HG03457 (cell line): Measurements from ENCODE around the gene SHC2.
"Not testable (repeated sequence)": the region's sequence is repeated elsewhere in the genome, so short reads cannot be mapped to it uniquely, and the experiment has no call there.

Experiments
- ATAC-seq: cut with Tn5 transposase; IDR thresholded peaks from one replicate; pipeline ENCODE4 v1.9.1; 2021; ENCODE audit warnings: moderate number of reproducible peaks; ENCODE audit not compliant: unreplicated experiment

SHC2 gene

DNA sequence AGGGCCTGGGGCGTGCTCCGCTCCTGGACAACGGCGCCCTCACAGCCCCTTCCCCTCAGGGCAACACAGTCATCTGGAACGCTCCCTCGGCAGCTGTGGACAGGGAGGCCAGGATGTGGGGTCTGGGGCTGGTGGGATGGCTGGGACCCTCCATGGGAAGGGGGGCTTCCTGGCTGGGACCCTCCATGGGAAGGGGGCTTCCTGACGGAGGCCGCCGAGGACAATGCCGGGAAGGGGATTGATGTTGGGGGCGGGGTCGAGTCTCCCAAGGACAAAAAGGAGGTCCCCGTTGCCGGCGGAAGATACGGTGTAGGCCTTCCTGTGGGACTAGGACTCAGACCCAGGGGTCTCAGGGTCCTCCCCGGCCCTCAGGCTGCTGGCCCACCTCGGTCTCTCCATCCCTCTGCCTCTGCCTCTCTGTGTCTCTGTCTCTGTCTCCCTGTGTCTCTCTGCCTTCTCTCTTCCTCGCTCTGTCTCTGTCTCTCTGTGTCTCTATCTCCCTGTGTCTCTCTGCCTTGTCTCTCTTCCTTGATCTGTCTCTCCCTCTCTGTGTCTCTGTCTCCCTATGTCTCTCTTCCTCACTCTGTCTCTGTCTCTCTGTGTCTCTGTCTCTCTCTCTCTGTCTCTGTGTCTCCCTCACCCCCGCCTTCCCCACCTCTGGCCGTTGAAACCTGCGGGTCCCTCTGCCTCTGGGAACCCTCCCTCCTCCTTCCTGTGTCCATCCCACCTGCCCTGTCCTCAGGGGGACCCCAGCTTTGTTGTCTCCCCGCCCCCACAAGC, 32.7 kb upstream of the SHC2 start:
- ATAC-seq, result no peak

DNA sequence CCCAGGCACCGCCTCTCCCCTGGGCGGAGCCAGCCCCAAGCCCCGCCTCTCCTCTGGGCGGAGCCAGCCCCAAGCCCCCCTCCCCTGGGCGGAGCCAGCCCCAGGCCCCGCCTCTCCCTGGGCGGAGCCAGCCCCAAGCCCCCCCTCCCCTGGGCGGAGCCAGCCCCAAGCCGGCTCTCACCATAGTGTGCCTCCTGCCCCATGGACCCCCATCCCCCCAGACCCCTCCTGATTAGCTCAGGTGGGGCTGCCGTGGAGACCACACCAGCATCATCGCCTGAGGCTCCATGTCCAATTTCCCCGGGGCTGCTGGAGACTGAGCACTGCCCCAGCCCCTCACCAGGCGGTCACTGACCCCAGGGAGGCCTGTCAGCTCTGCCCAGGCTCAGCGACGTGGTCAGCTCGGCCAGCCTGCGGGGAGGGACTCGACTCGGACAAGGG, 31.3 kb upstream of the SHC2 start:
- no peak for ATAC-seq

DNA sequence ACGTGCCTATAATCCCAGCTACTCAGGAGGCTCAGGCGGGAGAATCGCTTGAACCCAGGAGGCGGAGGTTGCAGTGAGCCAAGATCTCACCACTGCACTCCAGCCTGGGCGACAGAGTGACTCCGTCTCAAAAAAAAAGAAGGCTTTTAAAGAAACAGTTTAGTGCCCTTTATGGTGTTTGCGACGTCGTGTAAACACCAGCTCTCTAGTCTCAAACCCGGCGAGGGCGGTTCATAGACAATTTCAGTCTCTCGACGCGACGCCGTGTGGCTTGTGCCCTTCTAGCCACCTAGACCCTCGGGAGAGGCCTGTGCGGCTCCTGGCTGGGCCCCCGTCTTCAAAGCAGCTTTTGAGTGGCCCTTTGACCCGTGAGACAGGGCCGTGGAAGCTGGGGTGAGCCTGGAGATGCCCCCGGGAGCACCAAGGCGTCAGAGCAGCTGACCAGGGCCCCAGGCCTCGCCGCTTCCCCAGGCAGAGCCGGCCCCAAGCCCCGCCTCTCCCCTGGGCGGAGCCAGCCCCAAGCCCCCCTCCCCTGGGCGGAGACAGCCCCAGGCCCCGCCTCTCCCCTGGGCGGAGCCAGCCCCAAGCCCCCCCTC, 30.4 kb upstream of the SHC2 start:
- no peak for ATAC-seq

DNA sequence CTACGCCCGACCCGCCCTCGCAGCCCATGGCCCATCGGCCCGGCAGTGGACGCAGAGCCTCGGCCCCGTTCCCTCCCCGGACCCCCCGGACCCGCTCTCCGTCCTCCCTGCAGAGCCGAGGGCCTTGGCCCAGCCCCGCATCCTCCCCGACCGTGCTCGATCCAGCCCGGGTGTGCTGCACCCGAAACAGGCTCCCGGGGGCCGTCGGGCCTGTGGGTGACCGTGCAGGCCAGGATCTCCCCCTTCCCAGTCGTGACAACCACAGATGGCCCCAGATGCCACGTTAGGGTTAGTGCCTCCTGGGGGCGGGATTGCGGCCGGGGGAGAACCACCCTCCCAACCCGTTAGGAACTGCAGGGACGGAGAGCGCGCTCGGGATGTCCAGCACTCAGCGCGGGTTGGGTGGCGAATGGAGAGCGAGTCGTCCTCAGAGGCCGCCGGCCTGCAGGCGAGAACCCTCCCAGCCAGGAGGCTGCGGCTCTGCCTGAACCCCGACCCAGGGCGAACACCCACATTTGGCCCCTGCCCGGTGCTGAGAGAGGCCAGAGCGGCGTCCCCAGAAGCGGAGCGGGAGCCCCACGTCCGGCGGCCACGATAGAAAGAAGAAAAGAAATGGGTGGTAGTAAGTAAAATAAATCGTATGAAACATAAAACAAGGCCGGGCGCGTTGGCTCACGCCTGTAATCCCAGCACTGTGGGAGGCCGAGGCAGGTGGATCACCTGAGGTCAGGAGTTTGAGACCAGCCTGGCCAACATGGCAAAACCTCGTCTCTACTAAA, 28.8 kb upstream of the SHC2 start:
- no peak for ATAC-seq

GRCh38 chr19:488505-489417, 27.9 kb upstream of the SHC2 start:
- peak; percentile 49 for ATAC-seq

DNA sequence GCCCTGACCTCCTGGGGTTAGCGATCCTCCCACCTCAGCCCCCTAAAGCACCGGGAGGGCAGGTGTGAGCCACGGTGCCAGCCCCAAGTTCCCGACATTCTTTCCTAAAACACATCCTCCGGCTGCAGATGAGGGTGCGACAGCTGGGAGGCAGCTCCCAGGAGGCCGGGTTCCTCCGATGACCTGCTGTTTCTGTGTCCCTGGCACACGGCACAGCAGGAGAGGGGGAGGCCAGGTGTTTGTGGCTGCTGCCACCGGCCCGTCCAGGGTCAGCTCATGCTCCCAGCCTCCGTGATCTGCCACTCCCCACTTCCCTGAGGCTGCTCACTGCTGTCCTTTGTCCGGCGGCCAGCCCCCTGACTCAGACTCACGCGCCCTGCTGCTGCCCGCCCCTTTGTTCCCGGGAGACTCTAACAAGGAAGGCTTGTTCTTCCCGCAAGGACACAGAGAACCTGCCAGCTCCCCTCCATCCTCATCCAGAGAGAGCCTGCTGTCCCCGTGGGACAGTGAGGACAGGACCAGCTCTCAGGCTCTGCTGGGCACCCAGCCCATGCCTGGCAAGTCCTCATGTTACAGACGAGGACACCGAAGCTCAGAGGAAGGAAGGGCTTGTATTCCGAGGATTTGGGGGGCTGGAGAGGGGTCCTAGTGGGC, 24.9 kb upstream of the SHC2 start:
- no peak for ATAC-seq

- ATAC-seq, result no peak
Measured at GRCh38 chr19:485077-485476, 24.2 kb upstream of the SHC2 start.

DNA sequence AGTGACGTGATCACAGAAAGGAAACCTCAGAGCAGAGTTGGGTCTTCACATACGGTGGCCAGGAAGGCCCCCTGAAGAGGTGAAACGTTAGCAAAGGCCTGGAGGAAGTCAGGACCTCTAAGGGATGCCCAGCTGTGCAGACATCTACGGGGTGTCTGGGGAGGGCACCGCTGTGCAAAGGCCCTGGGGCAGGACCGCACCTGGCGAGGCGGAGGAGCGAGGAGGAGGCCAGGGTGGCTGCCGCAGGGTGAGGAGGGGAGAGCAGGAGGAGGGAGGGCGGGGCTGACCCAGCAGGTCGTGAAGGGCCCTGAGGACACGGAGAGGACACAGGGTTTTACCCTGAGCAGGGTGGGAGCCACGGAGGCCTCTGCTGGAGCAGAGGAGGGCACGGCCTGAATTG, 23.7 kb upstream of the SHC2 start:
- no peak for ATAC-seq

- ATAC-seq, result no peak
Measured at GRCh38 chr19:483332-484072, 22.7 kb upstream of the SHC2 start.

GRCh38 chr19:482186-483041, 21.6 kb upstream of the SHC2 start:
- no peak for ATAC-seq

DNA sequence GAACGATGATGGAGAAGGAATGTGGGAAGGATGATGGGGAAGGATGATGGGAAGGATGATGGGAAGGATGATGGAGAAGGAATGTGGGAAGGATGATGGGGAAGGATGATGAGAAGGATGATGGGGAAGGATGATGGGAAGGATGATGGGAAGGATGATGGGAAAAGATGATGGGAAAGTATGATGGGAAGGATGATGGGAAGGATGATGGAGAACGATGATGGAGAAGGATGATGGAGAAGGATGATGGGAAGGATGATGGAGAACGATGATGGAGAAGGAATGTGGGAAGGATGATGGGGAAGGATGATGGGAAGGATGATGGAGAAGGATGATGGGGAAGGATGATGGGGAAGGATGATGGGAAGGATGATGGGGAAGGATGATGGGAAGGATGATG, 20.3 kb upstream of the SHC2 start:
- ATAC-seq, result not testable (repeated sequence)

DNA sequence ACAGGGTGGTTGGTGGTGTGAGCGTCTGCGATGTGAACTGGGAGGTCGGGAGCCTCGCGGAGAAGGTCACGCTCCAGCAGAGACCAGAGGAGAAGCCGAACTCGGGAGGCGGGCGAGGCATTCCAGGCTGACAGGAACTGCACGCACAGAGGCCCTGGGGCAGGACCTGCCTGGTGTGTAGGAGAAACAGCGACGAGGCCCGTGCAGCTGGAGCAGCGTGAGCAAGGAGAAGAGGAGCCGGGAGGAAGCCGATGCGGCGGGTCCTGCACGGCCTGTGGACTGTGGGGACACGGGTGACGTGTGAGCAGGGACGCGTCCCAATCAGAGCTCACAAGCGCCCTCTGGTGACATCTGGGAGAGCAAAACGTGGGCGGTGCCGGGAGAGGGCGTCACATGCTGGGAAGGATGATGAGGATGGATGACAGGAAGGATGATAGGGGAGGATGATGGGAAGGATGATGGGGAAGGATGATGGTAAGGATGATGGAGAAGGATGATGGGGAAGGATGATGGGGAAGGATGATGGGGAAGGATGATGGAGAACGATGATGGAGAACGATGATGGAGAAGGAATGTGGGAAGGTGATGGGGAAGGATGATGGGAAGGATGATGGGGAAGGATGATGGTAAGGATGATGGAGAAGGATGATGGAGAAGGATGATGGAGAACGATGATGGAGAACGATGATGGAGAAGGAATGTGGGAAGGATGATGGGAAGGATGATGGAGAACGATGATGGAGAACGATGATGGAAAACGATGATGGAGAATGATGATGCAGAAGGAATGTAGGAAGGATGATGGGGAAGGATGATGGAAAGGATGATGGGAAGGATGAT, 19.4 kb upstream of the SHC2 start:
- ATAC-seq, result no peak

GRCh38 chr19:478976-479375, 18.1 kb upstream of the SHC2 start:
- ATAC-seq, result no peak

GRCh38 chr19:478236-478903, 17.5 kb upstream of the SHC2 start:
- no peak for ATAC-seq

DNA sequence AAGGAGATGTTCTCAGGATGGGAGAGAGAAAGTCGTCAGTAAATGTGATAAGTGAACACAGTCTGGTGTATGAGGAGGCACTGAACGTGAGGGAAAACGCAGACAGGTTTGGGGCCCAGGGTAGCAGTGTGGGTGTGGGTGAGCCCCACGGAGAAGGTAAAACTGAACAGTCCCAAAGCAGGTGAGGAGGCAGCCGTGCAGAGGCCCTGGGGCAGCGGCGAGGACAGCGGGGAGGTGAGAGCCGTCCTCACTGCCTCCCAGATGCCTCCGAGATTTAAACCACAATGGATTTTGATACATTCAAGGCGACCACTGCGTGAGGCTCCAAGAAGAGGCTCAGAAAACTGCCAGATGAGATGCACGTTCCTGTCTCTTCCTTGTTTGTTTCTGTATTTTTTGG, 14.5 kb upstream of the SHC2 start:
- no peak for ATAC-seq

- ATAC-seq, result no peak
Measured at GRCh38 chr19:474126-475078, 13.6 kb upstream of the SHC2 start.
